Prostate gland (tissue), 2 donors: ENCODE data around the gene ORMDL3. TPM values are rescaled to one million over a fixed set of nuclear protein-coding genes. Genes with fewer than 3 reads are reported as not detected.

ENCODE experiments used
- DNase-seq: peaks from one replicate; pipeline ENCODE4 v3.0.0-alpha.2; 2019; ENCODE audit warnings: low spot score
- H3K27ac ChIP-seq, 2 donors: fragments of 200-600 bp; sonication (generic); 2 replicates each; pipeline ENCODE4 v1.5.1; 2017 to 2019
- H3K27me3 ChIP-seq: fragments of 200-600 bp; sonication (generic); replicated peaks from 2 replicates; pipeline ENCODE4 v1.5.1; 2019; ENCODE audit not compliant: insufficient read depth
- H3K36me3 ChIP-seq, 2 donors: fragments of 200-600 bp; sonication (generic); 1 replicate in 1 of 2; 2 replicates in 1 of 2; pipeline versions ENCODE4 v1.5.1 to v1.8.1; 2017 to 2019
- H3K4me1 ChIP-seq: fragments of 200-600 bp; sonication (generic); replicated peaks from 2 replicates; pipeline ENCODE4 v1.5.1; 2019
- H3K4me3 ChIP-seq, 2 donors: fragments of 200-600 bp; sonication (generic); 2 replicates each; pipeline ENCODE4 v1.5.1; 2017 to 2019
- H3K9me3 ChIP-seq: fragments of 200-600 bp; sonication (generic); 2 replicates; pipeline ENCODE4 v1.5.1; 2017
- POLR2A ChIP-seq: fragments of 450-650 bp; IDR thresholded peaks from one replicate; pipeline ENCODE4 v1.6.1; 2016; ENCODE audit warnings: antibody characterized with exemption, mild to moderate bottlenecking
- POLR2AphosphoS5 ChIP-seq: sonication (generic); formaldehyde crosslinking; IDR thresholded peaks from one replicate; pipeline ENCODE4 v1.6.1; 2017; ENCODE audit warnings: antibody characterized with exemption
- WGBS: methylation state at CpG from one replicate; pipeline ENCODE4 v1.1.5; 2018; 5-methylcytosine and 5-hydroxymethylcytosine counted together
- intact Hi-C: fragments of 100-400 bp; cut with DNase I; formaldehyde crosslinking; loops from one replicate; pipeline ENCODE4 v1.14.2; 2022
- total RNA-seq, 2 donors: library from RNA; depleted of rRNA; stranded (reverse); fragments of >200 nt; gene quantifications; one replicate each; pipeline ENCODE4 v1.1.0, GENCODE V29; 2016
- TF ChIP-seq, protein P1 (sequence below), 4 experiments: fragments of 200-600 bp in 2 of 4; fragments of 450-650 bp in 2 of 4; sonication (generic) in 2 of 4; IDR thresholded peaks; 1 replicate in 3 of 4; 2 replicates in 1 of 4; pipeline ENCODE4 v1.5.1; 2016 to 2019; ENCODE audit warnings: antibody characterized with exemption in 4 of 4, mild to moderate bottlenecking in 2 of 4, moderate library complexity in 2 of 4

Gene ORMDL3
- total RNA-seq = 10 to 100 TPM; 82.4 to 91.6 TPM

- peaks cover 3 to 14% of the 10 kb centered on the region in 2 donors for H3K36me3 ChIP-seq
- H3K4me3 ChIP-seq = peak within 1 kb of the TSS; percentile 87 to 90
- TF ChIP-seq POLR2AphosphoS5 (peak; percentile 100), POLR2A (peak; percentile 75)
- TF ChIP-seq, protein P1, sequence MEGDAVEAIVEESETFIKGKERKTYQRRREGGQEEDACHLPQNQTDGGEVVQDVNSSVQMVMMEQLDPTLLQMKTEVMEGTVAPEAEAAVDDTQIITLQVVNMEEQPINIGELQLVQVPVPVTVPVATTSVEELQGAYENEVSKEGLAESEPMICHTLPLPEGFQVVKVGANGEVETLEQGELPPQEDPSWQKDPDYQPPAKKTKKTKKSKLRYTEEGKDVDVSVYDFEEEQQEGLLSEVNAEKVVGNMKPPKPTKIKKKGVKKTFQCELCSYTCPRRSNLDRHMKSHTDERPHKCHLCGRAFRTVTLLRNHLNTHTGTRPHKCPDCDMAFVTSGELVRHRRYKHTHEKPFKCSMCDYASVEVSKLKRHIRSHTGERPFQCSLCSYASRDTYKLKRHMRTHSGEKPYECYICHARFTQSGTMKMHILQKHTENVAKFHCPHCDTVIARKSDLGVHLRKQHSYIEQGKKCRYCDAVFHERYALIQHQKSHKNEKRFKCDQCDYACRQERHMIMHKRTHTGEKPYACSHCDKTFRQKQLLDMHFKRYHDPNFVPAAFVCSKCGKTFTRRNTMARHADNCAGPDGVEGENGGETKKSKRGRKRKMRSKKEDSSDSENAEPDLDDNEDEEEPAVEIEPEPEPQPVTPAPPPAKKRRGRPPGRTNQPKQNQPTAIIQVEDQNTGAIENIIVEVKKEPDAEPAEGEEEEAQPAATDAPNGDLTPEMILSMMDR (IDR thresholded peaks at IDR 0.05) = peak in 1 of 4 experiments; percentile 17
- H3K27ac ChIP-seq = peak within 1 kb of the TSS; percentile 79 to 90
- under 1% methylated on average over 72 of the region's 72 CpGs for WGBS
- no peaks in the 10 kb centered on the region for H3K27me3 ChIP-seq
- intact Hi-C loops = loop anchor here (2.0 kb wide), 1 partner anchor 53 kb away; the partner anchor contains the start of gene PSMD3
- H3K4me1 ChIP-seq = peaks cover 3% of the 10 kb centered on the region
- H3K9me3 ChIP-seq = no peaks in the 10 kb centered on the region
- peak; percentile 92 for DNase-seq
These were observed at the start of gene ORMDL3, which contains the start of gene LRRC3C for GRCh38 chr17:39927101-39927928. Gene ORMDL3, minus strand, starts transcription at chr17:39927601. Its CDS starts 3,398 bp downstream, at chr17:39924203. Gene LRRC3C, plus strand, starts transcription at chr17:39927732. Its CDS starts 13,792 bp downstream, at chr17:39941524.

DNA sequence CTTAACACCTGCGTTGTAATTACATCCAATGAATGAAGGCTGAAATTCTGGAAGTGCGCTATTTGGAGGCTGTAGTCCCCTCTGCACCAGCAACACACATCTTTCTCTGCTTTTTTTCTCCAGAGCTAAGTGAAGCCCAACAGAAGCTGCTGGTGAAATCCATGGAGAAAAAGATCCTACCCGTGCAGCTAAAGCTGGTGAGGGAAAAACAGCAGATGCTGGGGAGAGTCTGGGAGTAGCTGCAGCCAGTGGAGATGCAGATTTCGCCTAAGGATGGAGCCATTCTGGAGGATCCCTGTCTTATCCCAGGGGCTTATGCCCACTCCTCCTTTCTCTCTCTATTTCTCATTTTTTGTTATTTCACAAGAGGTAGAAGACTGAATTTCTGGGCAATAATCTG, 48.4 kb upstream of the ORMDL3 start:
- 63% methylated on average over 4 of the region's 4 CpGs for WGBS
- no peaks in the 10 kb centered on the region for H3K27me3 ChIP-seq

GRCh38 chr17:39974433-39974832, 47.0 kb upstream of the ORMDL3 start:
- intact Hi-C loops = no loop called here
- TF ChIP-seq POLR2A = no peak
- TF ChIP-seq POLR2AphosphoS5 = no peak
- TF ChIP-seq, protein P1 (IDR thresholded peaks at IDR 0.05) = no peak
- WGBS = 83% methylated on average over 5 of the region's 5 CpGs

More for the DNA sequence above, 48.4 kb upstream of the ORMDL3 start:
- Histone ChIP-seq H3K27ac (no peak overlapping the region), H3K9me3 (no peaks in the 10 kb centered on the region), H3K36me3 (no peaks in the 10 kb centered on the region), H3K4me1 (no peaks in the 10 kb centered on the region), H3K4me3 (no peak overlapping the region)
- DNase-seq = no peak
- intact Hi-C loops = no loop called here
- TF ChIP-seq POLR2AphosphoS5 (no peak), POLR2A (no peak)
- TF ChIP-seq, protein P1 (IDR thresholded peaks at IDR 0.05) = no peak

GRCh38 chr17:39973496-39973895, 46.1 kb upstream of the ORMDL3 start:
- no peak overlapping the region for H3K4me3 ChIP-seq
- H3K9me3 ChIP-seq = no peaks in the 10 kb centered on the region
- H3K4me1 ChIP-seq = no peaks in the 10 kb centered on the region
- DNase-seq = no peak
- H3K36me3 ChIP-seq = no peaks in the 10 kb centered on the region
- intact Hi-C loops = no loop called here
- 86% methylated on average over 2 of the region's 2 CpGs for WGBS
- TF ChIP-seq POLR2AphosphoS5 = no peak
- no peaks in the 10 kb centered on the region for H3K27me3 ChIP-seq
- H3K27ac ChIP-seq = no peak overlapping the region

More at GRCh38 chr17:39974433-39974832, 47.0 kb upstream of the ORMDL3 start:
- H3K27me3 ChIP-seq = no peaks in the 10 kb centered on the region
- DNase-seq = no peak
- H3K4me3 ChIP-seq = no peak overlapping the region
- no peaks in the 10 kb centered on the region for H3K36me3 ChIP-seq
- no peaks in the 10 kb centered on the region for H3K9me3 ChIP-seq
- H3K4me1 ChIP-seq = no peaks in the 10 kb centered on the region
- no peak overlapping the region for H3K27ac ChIP-seq

DNA sequence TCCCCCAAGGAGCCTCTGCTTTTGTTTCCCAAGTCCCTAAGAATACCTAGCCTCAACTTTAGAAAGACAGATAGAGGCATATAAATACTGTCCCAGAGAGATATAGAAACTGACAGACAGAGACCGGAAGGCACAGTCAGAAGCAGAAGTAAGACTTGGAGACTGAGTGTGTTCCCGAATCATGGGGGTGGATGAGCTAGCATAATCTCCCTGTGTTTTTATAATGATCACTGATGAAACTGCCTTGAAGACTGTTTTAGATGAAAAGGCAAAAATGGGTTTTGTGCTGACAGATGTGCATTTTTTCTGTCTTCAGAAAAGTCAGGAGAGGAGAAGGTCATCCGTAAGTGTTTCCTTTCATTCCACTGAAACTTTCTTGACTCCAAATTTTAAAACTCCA, 44.9 kb upstream of the ORMDL3 start:
- H3K4me1 ChIP-seq = no peaks in the 10 kb centered on the region
- H3K27ac ChIP-seq = no peak overlapping the region
- no peak for TF ChIP-seq POLR2A
- TF ChIP-seq, protein P1 (IDR thresholded peaks at IDR 0.05) = no peak
- no peak for TF ChIP-seq POLR2AphosphoS5
- no peaks in the 10 kb centered on the region for H3K36me3 ChIP-seq
- no peak overlapping the region for H3K4me3 ChIP-seq
- H3K9me3 ChIP-seq = no peaks in the 10 kb centered on the region
- no peaks in the 10 kb centered on the region for H3K27me3 ChIP-seq
- WGBS = 52% methylated on average over 3 of the region's 3 CpGs
- no peak for DNase-seq
- intact Hi-C loops = no loop called here
